GM19351 (cell line): ENCODE results near the gene KCNE3.

ENCODE experiments used
- ATAC-seq: cut with Tn5 transposase; IDR thresholded peaks from one replicate; pipeline ENCODE4 v1.9.1; 2021; ENCODE audit warnings: mild to moderate bottlenecking, moderate library complexity; ENCODE audit not compliant: unreplicated experiment

KCNE3 gene, protein sequence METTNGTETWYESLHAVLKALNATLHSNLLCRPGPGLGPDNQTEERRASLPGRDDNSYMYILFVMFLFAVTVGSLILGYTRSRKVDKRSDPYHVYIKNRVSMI

DNA sequence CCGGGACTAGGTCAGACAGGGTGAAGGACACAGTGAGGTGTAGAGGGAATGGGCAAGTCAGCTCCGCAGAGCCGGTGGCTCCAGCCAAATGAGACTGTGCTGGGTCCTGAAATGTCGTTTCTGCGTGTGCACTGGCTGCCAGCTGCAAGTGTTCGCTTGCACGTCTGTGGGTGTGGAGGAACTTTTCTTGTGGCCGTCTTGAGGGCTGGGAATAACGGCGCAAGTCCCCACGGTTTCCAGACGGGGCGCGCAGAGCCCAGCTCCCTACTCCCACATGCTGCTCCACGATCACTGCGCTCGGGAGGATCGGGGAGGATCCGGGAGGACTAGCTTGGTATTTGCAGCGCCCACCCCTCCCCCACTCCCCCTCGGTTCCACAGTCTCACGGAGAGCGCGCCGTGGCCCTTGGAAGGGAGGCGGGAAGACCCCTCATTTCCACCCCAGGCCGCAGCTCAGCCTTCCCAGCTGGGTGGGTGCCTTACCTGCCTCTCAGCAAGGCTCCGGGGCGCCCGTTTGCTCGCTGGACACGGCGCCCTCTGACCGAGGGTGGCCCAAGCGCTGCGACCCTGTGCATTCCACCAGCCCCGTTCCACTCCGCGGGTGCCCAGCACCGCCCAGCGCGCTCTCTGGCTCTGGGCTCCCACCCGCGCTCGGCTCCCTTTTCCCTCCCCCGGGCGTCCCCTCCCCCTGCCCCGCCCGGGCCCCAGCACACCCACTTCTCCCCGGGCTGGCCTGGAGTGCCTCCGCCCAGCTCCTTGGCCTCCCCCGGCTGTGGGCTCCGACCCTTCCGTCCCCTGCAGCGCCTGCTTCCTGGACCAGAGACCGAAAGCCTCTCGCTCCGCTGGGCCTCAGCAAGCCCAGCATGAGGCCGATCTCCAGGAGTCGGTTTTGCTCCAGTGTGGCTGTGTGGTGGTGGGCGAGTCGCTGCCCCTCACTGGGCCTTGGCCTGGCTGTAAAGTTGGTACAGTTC, at the start of gene KCNE3:
Gene KCNE3, minus strand, starts transcription at position 634 of the 970 bp plus-strand sequence. CDS start 9,986 bp downstream, outside the sequence.
- no peak for ATAC-seq

DNA sequence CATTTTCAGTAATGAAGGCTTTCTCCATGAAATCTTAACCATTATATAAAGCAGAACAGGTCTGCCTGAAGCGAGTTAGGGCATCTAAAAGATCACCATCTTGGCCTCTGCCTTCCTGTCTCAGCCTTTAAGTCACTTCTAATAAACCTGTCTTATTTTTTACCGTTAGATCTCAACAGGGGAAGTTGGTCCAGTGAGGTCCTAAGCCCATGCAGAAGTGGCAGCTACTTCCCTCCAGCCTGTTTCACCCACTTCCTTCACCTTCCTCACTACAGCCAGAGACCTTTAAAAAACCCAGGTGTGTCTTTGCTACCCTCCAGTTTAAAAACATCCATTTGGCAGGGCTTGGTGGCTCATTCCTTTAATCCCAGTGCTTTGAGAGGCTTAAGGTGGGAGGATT, 40.2 kb upstream of the KCNE3 start:
- ATAC-seq: no peak

DNA sequence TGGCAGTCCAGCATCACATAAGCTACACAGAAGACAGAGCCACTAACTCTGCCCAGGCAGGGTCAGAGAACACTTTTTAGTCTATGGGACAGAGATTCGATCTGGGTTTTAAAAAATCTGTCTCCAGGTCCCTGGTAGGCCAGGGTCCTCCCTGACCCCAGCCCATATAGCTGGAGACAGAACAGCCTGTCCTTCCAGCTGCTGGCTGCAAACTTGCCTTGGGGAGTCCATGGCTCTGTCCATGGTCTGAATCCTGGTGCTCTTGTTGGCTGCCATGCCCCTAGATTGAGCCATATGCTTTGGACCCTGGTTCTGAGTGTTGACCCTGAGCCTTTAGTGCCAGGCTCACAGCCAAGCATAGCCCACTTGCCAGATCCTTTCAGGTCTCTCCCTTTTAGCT, 39.5 kb upstream of the KCNE3 start:
- ATAC-seq: no peak

DNA sequence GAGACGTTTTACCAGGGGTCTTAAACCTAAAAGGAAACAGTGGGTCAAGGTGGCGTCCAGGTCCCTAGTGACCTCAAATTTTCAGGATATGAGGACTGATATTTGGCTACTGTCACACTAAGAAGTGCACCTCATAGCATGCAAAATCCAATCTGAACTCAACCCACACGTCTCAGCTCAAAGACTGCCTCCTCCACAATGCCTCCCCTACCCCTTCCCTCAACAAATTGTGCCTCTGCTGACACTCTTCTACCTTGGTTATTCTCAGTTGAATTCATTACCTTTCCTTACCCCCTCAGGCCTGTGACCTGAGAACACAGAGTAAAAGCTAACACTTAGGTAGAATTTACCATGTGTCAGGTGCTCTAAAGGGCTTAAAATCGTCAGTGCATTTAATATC, 38.6 kb upstream of the KCNE3 start:
- no peak for ATAC-seq

DNA sequence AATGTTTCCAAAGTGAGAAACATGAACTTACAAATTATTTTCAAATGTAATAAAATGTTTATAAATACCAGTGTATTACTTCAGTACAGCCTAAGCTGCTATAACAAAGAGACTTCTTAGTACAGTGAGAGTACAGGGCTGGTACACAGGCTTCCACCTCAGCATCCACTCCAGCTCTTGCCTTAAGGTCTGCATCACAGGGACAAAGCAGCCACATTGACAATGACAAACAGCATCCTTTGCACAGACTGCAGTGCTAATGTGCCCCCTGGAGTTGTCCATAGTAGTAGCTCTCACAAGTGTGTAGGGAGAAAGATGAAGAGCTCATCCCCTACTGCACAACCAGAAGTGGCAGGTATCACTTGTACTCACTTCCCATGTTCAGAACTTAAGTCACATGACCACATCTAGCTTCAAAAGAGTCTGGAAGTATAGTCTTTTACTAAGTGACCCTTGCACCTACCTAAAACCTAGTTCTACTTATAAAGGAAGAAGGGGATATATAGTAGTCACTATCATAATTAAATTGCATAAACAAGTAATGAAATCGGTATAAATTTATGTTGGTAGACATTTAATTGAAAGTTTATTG, 36.8 kb upstream of the KCNE3 start:
- ATAC-seq: no peak

DNA sequence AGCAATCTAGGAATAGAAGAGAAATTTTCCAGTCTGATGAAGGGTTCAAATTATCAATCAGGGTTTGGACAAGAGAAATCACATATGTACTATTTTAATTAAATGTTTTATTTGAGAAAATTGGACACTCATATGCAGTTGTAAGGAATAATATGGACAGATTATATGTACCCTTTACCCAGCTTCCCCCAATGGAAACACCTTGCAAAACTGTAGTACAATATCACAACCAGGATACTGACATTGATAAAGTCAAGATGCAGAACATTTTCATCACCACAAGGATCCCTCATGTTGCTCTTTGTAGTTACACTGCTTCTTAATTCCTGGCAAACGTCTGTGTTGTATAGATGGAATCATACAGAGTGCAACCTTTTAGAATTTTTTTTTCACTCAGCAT, 27.6 kb upstream of the KCNE3 start:
- no peak for ATAC-seq

DNA sequence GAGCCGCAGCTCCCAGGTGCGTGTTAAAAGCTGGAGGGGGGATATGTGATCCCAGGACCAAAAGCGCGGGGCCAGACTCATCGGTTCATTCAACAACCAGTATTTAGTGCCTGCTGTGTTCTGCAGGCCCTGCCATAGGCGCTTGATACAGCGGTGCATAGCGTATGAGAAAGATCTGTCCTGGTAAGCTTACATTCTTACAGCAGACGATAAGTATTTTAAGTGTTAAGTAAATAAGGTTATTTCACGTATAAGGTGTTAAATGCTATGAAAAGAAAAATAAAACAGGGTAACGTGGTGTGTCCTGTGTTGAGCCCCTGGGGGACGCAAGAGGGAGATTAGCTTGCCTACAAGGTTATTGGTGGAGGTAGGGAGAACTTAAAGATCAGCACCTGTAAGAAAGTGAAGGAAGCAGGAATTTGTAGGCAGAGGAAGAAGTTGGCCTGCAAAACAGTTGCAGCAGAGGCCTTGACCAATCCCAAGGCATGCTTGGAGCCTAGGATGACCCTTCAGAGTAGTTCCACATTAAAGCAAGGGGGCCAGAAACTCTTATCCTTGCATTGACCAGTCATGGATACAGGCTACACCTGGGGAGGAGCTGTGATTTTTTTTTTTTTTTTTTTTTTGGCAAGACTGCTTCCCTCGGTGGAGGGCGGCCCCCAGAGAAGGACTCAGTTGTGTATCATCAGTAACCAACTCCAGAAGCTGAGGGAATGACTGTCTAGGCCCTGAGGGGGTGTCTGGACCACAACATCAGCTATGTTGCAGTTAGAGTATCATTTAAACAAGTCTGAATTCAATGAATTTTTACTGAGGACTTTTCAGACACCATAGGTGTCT, 26.7 kb upstream of the KCNE3 start:
- no peak for ATAC-seq

DNA sequence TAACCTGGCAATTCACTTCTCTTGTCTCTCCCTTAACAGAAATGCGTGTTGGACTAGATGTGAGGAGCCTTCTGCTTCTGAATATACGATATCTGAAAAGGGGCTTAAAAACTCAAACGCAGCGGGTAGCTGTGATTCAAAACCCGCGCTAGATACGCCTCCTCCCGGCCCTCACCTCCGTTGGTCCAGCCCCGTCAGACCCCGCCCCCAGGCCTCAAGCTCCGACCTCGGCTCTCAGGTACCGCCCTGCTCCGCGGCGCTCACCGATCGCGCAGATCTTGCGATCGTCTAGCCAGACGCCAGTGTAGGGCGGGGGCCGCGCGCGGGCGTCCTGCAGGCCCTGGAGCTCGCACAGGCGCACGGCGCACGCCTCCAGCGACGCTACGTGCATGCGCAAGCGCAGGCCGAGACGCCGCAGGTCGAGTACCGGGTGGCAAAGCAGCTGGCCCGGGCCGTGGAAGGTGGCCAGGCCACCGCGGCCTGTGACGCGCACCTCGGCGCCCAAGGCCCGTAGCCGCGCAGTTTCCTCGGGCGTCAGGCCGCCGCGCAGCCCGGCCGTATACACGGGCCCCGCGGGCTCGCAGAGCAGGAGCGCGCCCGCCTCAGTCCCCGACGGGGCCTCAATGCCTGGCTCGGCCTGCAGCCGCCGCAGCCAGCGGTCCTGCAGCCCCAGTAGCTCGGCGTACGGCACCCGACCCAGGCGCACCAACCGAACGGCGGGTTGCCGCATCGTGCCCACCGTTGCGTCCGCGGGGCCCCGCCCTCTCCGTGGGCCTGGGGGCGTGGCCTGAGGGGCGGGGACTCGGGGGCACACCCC, 25.8 kb upstream of the KCNE3 start, which contains the start of gene LIPT2:
Gene LIPT2, minus strand, starts transcription at position 751 of the 817 bp plus-strand sequence. Its CDS starts 21 bp downstream, at position 730.
- ATAC-seq: peak; percentile 97

DNA sequence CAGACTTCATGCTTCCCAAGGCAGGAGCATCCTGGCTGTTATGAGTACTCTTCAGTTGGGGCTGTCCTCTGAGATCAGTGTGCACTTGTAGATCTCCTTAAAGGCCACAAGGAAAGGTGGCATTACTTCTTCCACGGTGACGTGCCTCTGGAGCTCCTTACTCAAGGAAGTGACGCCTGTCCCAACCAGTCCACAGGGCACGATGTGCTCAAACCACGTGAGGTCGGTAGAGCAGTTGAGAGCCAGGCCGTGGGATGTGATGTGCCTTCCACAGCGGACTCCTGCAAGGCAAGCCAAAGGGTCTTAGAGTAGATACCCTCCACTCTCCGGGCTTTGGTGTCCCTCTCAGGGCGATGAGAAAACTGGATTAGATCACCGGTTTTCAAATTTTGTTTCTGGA, 24.7 kb upstream of the KCNE3 start:
- no peak for ATAC-seq

DNA sequence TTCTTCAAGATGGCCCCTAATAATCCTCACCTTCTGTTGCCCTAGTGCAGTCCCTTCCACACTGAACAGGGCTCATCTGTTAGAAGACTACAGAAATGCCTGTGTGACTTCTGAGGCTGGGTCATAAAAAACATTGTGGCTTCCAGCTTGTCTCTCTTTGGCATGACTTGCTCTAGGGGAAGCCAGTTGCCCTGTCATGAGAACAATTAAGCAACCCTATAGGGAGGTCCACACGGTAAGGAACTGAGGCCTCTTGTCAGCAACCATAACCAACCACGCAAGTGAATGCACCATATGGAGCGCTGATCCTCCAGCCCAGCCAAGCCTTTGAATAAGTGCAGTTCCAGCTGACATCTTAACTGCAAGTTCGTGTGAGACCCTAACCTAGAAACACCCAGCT, 23.6 kb upstream of the KCNE3 start:
- no peak for ATAC-seq

DNA sequence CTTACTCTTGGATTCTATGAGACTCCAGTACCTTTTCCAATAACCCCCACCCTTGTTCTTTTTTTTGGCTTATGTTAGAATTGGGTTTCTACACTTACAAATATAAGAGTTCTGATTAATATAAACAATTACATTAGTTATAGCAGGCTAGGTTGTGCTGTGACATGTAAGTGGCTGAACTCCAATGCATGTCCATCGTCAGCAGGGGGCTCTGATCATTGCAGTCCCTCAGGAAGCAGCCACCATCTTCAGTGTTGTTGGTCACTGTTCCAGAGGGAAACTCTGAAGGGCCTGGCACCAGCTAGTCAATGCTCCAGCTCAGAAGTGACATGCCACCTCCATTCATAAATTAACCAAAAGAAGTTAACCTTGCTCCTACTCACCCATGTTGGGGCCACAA, 20.5 kb upstream of the KCNE3 start:
- no peak for ATAC-seq

DNA sequence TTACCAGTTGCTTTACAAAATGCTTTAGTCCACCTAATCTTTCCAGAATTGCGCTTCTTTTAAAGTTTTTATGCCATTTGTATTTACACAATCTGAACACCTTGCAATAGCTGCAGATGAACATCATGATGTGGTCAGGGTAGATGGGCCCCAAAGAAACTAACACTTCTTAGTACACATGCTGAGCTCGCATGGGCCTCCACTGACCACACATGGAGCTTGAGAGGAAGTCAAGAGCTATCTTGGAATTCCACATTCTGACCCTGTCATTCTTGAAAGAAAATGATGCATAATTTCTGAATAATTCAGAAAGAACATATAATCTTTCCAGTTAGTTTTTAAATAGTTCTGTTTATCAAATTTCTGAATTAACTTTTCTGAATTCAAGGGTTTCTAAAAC, 18.5 kb upstream of the KCNE3 start:
- no peak for ATAC-seq

DNA sequence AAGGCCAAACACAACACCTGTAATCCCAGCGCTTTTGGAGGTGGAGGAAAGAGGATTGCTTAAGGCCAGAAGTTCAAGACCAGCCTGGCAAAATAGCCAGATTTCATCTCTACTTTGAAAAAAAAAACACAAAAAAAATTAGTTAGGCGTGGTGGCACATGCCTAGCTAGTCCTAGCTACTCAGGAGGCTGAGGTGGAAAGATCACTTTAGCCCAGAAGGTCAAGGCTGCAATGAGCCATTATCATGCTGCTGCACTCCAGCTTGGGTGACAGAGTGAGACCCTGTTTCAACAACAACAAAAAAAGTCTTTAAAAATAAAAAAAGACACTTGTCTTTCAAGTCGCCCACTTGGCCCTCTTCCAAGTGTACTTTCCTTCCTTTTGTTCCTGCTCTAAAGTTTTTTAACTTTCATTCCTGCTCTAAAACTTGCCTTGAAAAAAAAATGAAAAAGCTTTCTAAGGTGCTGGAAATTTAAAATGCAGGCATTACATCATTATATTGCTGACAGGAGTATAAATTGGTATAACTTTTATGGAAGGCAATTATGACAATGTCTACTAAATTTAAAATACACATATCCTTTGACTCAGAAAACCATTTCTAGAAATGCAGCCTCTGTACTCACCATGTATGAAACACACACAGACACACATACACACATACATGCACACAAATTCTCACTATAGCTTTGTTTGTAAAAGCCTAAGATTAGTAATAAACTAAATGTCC, 13.5 kb upstream of the KCNE3 start:
- ATAC-seq: no peak

DNA sequence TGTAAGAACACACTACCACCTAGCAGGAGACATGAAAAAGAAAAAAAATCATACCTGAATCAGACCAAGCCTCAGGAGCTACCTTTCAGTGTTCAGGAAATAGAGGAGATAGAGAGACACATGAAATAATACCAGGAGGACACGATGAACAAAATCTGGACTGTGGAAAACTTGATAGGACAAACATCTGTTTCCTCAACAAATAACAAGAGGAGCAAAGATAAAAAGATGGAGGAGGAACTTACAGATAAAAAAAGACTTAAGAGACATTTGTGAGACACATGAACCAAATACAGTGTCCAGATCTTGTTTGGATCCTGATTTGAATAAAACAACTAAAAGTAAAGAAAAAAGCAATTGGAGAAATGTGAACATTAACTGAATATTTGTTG, 12.4 kb upstream of the KCNE3 start:
- no peak for ATAC-seq

DNA sequence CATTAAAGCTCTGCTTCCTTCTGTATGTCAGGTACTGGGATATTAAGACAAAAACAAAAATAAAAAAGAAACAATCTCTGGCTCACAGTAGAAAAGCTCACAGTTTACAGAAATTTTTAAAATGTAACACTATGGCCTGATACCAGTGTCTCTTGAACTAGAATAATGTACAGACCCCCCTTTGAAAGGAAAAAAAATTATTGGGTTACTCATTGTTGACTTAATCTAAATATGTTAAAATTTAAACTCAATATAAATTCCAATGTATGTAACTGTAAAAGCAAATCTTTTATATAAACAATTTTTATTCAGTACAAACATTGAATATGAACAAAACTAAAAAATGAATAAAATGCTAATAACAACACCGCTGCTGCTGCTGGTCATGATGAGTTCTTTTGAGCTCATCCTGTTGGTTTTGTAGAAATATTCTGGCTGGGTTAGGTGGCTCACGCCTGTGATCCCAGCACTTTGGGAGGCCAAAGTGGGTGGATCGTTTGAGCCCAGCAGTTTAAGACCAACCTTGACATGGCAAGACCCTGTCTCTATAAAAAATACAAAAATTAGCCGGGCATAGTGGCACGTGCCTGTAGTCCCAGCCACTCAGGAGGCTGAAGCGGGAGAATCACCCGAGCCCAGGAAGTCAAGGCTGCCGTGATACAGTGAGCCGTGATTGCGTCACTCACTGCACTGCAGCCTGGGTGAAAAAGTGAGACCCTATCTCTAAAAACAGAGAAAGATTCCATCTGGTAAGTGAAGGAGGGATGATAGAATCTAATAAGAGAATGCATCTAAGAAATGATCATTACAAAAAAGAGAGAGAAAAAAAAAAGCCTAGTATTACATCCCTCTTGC, 11.8 kb upstream of the KCNE3 start:
- no peak for ATAC-seq

DNA sequence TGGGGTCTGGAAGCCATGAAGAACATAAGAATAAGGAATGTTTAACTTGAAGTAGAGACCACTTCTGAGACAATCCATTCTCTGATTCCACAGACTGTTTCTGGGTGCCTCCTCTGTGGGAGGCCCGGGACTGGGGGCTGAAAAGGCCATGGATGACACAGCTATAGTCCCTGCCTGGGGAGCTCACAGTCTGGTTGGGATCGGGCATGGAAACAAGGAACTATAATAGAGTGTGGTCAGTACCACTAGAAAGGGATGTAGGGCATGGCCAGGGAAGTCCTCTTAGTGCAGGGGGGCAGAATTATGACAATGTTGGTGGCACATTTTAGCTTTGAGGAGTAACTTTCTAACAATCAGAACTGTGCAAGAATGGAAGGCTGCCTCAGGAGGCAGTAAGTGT, 9.2 kb upstream of the KCNE3 start:
- ATAC-seq: no peak

DNA sequence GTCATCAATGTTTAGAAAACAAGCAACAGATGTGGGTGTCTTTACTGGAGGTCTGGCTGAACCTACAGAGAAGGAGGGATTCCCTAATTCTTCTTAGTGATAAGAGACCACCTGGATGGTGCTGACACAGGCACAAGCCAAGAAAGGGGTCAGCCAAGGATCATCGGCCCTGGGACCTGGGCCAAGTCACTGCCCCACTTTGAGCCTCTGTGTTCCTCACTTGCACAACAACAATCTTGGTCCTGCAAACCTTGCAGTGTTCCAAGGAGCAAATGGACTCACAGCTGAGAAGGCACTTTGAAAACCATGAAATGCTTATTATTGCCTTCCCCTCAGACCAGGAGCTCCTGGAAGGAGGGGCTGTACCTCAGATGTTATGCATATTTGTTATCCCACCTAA, 7.0 kb upstream of the KCNE3 start:
- no peak for ATAC-seq

DNA sequence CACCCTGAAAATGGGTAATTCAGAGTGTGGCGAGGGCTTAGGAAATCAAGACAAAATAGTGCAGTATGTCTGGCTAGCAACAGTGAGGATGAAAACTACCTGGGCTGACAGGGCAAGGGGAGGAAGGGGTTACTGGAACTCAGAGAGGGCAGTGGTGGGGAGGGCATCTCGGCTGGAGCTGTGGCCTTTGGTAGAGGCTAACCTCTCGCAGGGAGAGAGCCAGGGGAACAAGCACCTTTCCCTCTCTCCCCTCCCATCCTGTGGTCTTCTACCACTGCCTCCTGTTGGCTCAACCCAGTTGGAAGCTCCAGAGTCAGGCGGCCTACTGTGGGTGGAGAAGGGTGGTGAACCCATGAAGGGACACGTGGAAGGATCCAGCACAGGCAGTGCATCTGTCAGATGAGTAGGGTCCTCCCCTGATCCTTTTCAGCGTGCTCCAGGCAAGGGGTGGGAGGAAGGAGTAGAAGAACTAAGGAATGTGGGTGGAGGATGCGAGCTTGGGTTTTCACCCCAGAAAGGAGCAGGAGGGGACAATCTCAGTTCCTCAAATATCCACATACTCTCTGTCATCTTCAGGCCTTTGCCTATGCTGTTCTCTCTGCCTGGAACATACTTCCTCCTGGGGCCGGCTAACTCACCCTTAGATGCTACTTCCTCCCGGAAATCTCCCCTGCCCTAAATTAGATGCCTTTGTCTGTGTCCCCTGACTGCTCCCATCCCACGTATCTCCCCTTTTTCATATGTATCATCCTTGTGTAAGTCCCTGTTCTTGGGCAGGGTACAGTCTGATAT, 6.2 kb upstream of the KCNE3 start:
- ATAC-seq: no peak
